ENCODE data around the gene GPR160. TPM values are rescaled to one million over a fixed set of nuclear protein-coding genes. Genes with fewer than 3 reads are reported as not detected.

Gene GPR160
- total RNA-seq, 1 donor from 2014 or later, result 0.45 TPM

DNA sequence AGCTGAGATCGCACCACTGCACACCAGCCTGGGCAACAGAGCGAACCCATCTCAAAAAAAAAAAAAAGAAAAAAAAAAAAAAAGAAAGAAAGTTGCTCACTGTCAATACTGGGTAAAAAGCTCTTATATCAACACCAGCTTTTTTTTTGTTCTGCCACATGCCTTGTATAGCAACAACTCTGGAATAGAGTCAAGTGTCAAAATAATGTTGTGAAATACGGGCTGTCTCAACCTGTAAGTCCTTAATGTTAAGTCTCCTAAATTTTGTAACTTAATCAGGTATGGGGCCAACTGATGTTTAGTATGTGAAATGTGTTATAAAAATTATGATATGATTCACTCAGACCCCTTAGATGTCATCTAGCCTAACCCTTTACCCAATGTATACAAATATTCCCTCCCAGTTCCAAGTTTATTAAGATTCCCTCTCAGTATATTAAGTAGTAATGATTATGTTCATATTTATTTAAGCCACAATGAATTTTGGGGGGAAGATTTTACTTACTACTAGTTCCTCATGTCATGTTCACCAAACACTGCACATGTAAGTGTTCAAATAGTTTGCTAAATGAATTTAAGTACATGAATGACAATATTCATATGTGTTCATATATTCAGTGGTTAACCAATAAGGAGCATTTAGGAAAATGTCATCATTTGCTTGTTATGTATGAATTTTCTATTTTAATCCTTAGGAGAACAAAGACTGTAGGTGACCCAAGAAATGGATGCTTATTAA lies 52.2 kb downstream of the GPR160 start:
- TF ChIP-seq CTCF (IDR thresholded peaks at IDR 0.05; ENCODE audit: unreplicated experiment), result no peak
- no peak overlapping the region for H3K4me3 Mint-ChIP-seq
- H3K27ac Mint-ChIP-seq, result no peak overlapping the region
- H3K4me1 Mint-ChIP-seq, result no peaks in the 10 kb centered on the region
- H3K9me3 Mint-ChIP-seq, result no peaks in the 10 kb centered on the region
- H3K36me3 Mint-ChIP-seq, result peaks cover 26% of the 10 kb centered on the region
- no peak for DNase-seq (ENCODE audit: low spot score in 2 of 2, unreplicated experiment in 2 of 2)
- H3K27me3 Mint-ChIP-seq (ENCODE audit: low read depth), result no peaks in the 10 kb centered on the region

DNA sequence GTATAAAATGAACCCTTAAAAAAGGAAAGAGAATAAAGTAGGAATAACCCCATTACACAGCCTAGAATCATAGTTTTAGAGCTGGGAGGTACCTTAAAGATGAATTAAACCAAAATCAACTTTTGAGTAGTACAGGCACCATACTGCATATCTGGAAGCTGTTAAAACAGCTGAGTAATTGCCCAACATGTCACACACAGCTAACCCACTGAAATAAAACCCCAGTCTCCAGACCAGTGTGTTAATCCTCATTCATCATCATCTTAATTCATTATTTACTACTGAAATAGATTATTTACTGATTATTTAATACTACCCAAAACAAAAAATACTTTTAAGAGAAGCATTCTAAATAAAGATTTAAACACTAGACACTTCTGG lies 52.8 kb downstream of the GPR160 start:
- DNase-seq (ENCODE audit: low spot score in 2 of 2, unreplicated experiment in 2 of 2), result no peak
- H3K9me3 Mint-ChIP-seq, result no peaks in the 10 kb centered on the region
- H3K27me3 Mint-ChIP-seq (ENCODE audit: low read depth), result no peaks in the 10 kb centered on the region
- H3K4me1 Mint-ChIP-seq, result no peaks in the 10 kb centered on the region
- H3K4me3 Mint-ChIP-seq, result no peak overlapping the region
- TF ChIP-seq CTCF (IDR thresholded peaks at IDR 0.05; ENCODE audit: unreplicated experiment), result no peak
- H3K36me3 Mint-ChIP-seq, result peaks cover 29% of the 10 kb centered on the region
- no peak overlapping the region for H3K27ac Mint-ChIP-seq

DNA sequence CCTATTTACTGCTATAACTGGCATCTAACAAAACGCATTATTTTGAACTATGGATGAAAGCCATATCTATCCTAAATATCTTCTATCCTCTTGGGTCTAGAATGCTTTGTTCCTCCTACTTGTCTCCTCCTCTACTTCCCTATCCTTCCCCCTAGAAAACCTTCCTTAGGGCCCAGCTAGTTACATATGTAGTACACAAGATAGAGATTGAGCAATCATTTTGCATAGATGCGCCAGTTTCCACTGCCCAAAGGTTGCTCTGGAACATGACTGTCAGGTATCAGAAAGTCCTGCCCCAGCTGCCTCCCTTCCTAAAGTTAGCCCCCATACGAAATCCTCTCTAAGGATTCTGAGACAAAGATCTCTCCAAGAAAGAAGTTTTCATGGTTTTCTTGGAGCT lies 55.1 kb downstream of the GPR160 start:
- Mint-ChIP-seq H3K4me1 (no peaks in the 10 kb centered on the region), H3K36me3 (peaks cover 43% of the 10 kb centered on the region), H3K27me3 (ENCODE audit: low read depth) (no peaks in the 10 kb centered on the region), H3K27ac (no peak overlapping the region), H3K9me3 (no peaks in the 10 kb centered on the region), H3K4me3 (no peak overlapping the region)
- no peak for TF ChIP-seq CTCF (IDR thresholded peaks at IDR 0.05; ENCODE audit: unreplicated experiment)
- DNase-seq (ENCODE audit: low spot score in 2 of 2, unreplicated experiment in 2 of 2), result no peak

DNA sequence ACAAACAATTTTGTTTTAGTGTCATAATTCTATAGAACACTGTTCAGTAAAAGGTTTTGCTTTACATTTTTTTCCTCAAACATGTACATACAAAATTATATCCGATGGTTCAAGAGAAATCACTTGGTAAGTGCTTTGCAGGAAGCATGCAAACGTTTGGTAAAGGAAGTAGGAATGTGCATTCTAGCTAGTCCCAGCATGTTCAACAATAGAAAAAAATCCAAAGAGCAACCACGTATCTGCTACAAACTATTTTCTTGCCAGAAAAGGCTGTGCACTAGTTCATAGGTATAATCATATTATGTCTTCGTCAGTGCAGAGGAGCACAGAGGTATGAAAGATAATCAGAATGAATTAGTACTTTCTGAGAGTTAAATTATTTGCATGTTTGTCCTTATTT lies 58.0 kb downstream of the GPR160 start:
- Mint-ChIP-seq H3K9me3 (no peaks in the 10 kb centered on the region), H3K4me1 (no peaks in the 10 kb centered on the region)

DNA sequence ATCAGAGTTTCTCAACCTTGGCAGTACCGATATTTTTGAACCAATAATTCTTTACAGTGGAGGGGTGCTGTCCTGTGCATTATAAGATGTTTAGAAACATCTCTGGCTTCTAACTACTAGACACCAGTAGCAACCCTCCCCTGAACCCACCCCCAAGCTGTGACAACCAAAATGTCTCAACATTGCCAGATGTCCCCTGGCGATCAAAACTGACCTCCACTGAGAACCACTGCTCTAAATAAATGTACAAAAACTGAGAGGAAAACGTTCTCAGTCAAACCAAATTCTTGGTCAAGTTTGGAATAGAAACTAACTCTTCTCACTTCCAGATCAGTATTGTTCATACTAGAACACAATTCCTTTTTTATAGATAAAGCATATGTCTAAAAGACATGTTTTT lies 58.5 kb downstream of the GPR160 start:
- no peak overlapping the region for H3K27ac Mint-ChIP-seq
- peaks cover 57% of the 10 kb centered on the region for H3K36me3 Mint-ChIP-seq
- no peaks in the 10 kb centered on the region for H3K9me3 Mint-ChIP-seq

More for the DNA sequence above, 58.0 kb downstream of the GPR160 start:
- no peak for DNase-seq (ENCODE audit: low spot score in 2 of 2, unreplicated experiment in 2 of 2)
- Mint-ChIP-seq H3K27me3 (ENCODE audit: low read depth) (no peaks in the 10 kb centered on the region), H3K4me3 (no peak overlapping the region), H3K36me3 (peaks cover 55% of the 10 kb centered on the region), H3K27ac (peak overlapping the region; percentile 4)
- TF ChIP-seq CTCF (IDR thresholded peaks at IDR 0.05; ENCODE audit: unreplicated experiment), result no peak

More for the DNA sequence above, 58.5 kb downstream of the GPR160 start:
- H3K27me3 Mint-ChIP-seq (ENCODE audit: low read depth), result no peaks in the 10 kb centered on the region
- DNase-seq (ENCODE audit: low spot score in 2 of 2, unreplicated experiment in 2 of 2), result no peak
- no peak for TF ChIP-seq CTCF (IDR thresholded peaks at IDR 0.05; ENCODE audit: unreplicated experiment)
- no peaks in the 10 kb centered on the region for H3K4me1 Mint-ChIP-seq
- no peak overlapping the region for H3K4me3 Mint-ChIP-seq
